ENCODE results near the gene DIPK1B.

GRCh38 chr9:136686534-136686793 lies 25.9 kb upstream of the DIPK1B start:
- TF ChIP-seq, protein P1, sequence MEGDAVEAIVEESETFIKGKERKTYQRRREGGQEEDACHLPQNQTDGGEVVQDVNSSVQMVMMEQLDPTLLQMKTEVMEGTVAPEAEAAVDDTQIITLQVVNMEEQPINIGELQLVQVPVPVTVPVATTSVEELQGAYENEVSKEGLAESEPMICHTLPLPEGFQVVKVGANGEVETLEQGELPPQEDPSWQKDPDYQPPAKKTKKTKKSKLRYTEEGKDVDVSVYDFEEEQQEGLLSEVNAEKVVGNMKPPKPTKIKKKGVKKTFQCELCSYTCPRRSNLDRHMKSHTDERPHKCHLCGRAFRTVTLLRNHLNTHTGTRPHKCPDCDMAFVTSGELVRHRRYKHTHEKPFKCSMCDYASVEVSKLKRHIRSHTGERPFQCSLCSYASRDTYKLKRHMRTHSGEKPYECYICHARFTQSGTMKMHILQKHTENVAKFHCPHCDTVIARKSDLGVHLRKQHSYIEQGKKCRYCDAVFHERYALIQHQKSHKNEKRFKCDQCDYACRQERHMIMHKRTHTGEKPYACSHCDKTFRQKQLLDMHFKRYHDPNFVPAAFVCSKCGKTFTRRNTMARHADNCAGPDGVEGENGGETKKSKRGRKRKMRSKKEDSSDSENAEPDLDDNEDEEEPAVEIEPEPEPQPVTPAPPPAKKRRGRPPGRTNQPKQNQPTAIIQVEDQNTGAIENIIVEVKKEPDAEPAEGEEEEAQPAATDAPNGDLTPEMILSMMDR (IDR thresholded peaks at IDR 0.05; ENCODE audit: borderline replicate concordance, extremely low read depth, low read length, poor library complexity, severe bottlenecking), result no peak
- TF ChIP-seq EZH2 (IDR thresholded peaks at IDR 0.05; ENCODE audit: borderline replicate concordance, low read depth, low read length, severe bottlenecking), result no peak
